ENCODE data around the gene AUTS2. TPM values are rescaled to one million over a fixed set of nuclear protein-coding genes. Genes with fewer than 3 reads are reported as not detected.
A peak's percentile ranks its signal among the peaks of the same experiment; 100 is the strongest.

AUTS2 gene
- total and polyA plus RNA-seq, 10 of the 15 experiments (the other 5 are each of a cell fraction or from before 2014, with no cell fraction given), result 6.4 to 55.6 (median 21.6) TPM

GRCh38 chr7:69762821-69763352 lies 164.6 kb downstream of the AUTS2 start (continued):
- TF ChIP-seq CEBPZ (IDR thresholded peaks at IDR 0.05; ENCODE audit: low read depth, low read length), result no peak
- no peak for TF ChIP-seq KAT2A (conservative IDR thresholded peaks at IDR 0.05; ENCODE audit: control insufficient read depth, low read depth, low read length)
- TF ChIP-seq TCF12 (IDR thresholded peaks at IDR 0.05; ENCODE audit: low read depth, low read length), result 0 out of 2 replicates have a peak, but pooled peaks have one; percentile 16
- peak; percentile 75; the same call in 1 of the 2 replicates for TF ChIP-seq MLLT1 (IDR thresholded peaks at IDR 0.05)
- TF ChIP-seq RELB (IDR thresholded peaks at IDR 0.05; ENCODE audit: low read depth), result peak; percentile 98
- 0 out of 2 replicates have a peak, but pooled peaks have one; percentile 57 for TF ChIP-seq RCOR1 (conservative IDR thresholded peaks at IDR 0.05; ENCODE audit: low read depth, low read length)
- peak; percentile 38 for TF ChIP-seq PAX5 (IDR thresholded peaks at IDR 0.05; ENCODE audit: borderline replicate concordance, low read depth, low read length)
- peak; percentile 38 for TF ChIP-seq JUNB (IDR thresholded peaks at IDR 0.05)
- no peak for TF ChIP-seq REST (IDR thresholded peaks at IDR 0.05; ENCODE audit: low read depth, low read length)
- TF ChIP-seq SMAD1 (IDR thresholded peaks at IDR 0.05; ENCODE audit: low read depth, partially characterized antibody), result peak; percentile 93
- peak; percentile 96 for TF ChIP-seq PKNOX1 (IDR thresholded peaks at IDR 0.05)
- 0 out of 2 replicates have a peak, but pooled peaks have one; percentile 17 for TF ChIP-seq FOXM1 (IDR thresholded peaks at IDR 0.05; ENCODE audit: low read depth, low read length)
- TF ChIP-seq STAT1 (conservative IDR thresholded peaks at IDR 0.05), result no peak
- TF ChIP-seq SREBF1 (IDR thresholded peaks at IDR 0.05; ENCODE audit: low read length), result peak; percentile 40; the same call in 1 of the 2 replicates
- TF ChIP-seq EED (IDR thresholded peaks at IDR 0.05; ENCODE audit: low read depth), result 0 out of 2 replicates have a peak, but pooled peaks have one; percentile 30
- TF ChIP-seq CREB1 (IDR thresholded peaks at IDR 0.05; ENCODE audit: low read depth), result 0 out of 2 replicates have a peak, but pooled peaks have one; percentile 38
- TF ChIP-seq MEF2A (IDR thresholded peaks at IDR 0.05; ENCODE audit: insufficient read depth, low read depth, low read length), result 0 out of 2 replicates have a peak, but pooled peaks have one; percentile 63
- TF ChIP-seq EGR1 (IDR thresholded peaks at IDR 0.05; ENCODE audit: borderline replicate concordance in 1 of 2, low read depth in 2 of 2, low read length in 2 of 2), result no peak
- no peak for TF ChIP-seq ASH2L (IDR thresholded peaks at IDR 0.05; ENCODE audit: borderline replicate concordance, low read depth)

All from GM12878 (cell line).